GM19324 (cell line): ENCODE data around the gene PIERCE2.
"Not testable (repeated sequence)": the region's sequence is repeated elsewhere in the genome, so short reads cannot be mapped to it uniquely, and the experiment has no call there.

Source experiments
- ATAC-seq: cut with Tn5 transposase; IDR thresholded peaks from one replicate; pipeline ENCODE4 v1.9.1; 2021; ENCODE audit warnings: mild to moderate bottlenecking, moderate library complexity; ENCODE audit not compliant: unreplicated experiment, low FRiP score

Gene PIERCE2, protein sequence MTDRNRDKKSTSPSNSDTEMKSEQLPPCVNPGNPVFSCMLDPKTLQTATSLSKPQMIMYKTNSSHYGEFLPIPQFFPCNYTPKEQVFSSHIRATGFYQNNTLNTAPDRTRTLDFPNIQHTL

DNA sequence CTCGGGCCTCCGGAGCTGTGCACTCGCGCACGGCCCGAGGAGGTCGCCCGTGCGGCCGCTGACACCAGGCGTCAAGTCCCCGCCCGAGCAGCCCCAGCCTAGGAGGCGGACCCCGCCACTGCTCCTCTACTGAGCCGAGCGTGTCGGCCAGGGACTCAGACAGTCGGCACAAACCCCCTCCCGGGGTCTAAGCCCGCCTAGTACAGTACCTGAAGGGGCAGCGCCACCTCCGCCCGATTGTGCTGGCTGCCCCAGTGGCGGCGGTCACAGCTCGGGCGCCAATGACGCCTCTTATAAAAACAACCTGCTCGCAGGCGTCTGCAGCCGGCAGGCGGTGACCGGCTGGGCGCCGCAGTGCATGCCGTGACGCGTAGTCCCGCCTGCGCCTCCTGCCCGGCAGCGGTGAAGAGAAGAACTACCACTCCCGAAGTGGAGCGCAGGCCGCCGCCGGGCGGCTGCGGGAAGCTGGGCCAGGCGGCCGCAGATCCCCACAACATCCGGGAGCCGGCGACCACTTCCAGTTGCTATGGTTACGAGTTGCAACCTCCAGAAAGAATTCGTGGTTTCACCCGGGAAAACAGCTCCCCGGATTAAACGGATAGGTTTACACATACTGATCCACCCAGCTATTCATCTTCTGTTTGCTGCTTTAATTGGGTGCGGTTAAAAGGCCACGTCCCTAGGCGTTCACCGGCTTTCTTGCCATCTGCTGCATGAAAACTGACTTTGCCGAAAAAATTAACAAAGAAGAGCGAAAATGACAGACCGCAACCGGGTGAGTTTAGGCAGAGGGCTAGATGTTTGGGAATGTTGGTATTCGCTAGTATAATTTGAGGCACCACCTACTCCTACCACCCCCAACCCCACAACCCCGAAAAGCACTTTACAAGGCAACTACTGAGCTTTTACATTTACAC is at the start of gene PIERCE2, which contains the start of gene CCPG1:
PIERCE2 (plus strand) TSS at position 484 of the 917 bp plus-strand sequence; CDS start at position 758, 274 bp downstream.
CCPG1 (minus strand) TSS at position 348 of the 917 bp plus-strand sequence. CDS start 18,935 bp downstream, outside the sequence.
- peak; percentile 98 for ATAC-seq

DNA sequence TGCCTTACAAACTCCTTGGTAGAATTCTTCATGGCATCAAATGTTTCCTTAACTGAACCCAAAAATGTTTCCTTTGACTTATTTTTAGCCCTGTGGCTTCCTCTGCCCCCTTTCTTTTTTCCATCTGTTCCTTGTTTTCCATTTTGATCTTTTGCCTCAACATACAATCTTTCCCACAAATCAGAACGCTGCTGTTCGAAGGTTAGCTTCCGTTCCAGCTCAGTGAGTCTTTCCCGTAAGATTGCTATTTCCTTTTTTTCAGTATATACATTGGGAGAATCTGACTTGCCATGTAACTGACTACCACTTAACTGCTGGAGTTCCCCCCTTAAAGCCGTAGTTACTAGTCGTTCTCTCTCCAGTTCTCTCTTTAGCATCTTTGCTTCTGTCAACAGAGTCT is 48.0 kb upstream of the PIERCE2 start:
- no peak for ATAC-seq

DNA sequence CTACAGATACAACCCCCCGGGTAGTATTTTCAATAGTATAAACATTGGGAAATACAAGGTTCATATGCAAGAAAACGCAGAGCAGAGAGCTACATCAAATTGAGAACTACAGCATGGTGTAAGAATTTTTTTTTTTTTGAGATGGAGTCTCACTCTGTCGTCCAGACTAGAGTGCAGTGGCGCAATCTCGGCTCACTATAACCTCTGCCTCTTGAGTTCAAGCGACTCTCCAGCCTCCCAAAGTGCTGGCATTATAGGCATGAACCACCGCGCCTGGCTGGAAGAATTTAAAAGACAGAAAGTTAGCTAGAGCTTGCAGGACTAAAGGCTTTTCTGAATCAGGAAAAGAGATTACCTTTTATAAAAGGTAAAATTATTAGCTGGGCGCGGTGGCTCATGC is 47.2 kb upstream of the PIERCE2 start:
- no peak for ATAC-seq

- ATAC-seq, result no peak
Observed at GRCh38 chr15:55362641-55363040, 45.7 kb upstream of the PIERCE2 start.

GRCh38 chr15:55366981-55367380 is 41.3 kb upstream of the PIERCE2 start:
- no peak for ATAC-seq

DNA sequence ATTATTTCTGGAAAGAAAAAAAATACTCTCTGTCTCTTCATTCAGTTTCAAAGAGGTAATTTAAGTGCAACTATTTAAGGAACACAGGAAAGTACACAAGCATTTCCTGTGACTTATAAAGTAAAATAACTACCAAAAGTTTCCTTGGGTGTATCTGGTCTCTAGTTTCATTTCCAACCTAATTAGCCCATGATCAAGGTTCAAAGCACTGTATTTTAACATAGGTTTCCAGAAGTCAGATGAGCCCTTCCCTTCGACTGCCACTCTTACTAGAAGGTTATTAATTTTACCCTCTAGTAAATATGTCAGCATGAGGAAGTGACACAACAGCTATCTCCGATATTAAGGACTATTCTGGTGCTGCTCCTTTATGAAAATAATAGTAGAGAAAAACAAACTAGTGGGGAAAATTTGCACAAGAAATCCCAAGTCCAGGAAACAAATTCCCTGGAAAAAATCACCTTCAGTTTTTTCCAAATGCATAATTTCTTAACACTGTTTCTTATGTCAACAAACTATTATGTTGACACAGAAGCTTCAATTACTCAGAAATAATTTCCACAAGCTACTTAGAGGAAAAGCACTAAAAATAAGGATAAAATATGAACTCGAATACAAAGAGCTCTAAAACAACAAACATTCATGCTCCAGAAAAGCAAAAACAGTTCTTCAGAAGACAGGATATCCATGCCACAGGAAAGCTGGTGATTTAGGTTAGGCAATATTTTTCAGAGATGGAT is 35.4 kb upstream of the PIERCE2 start:
- peak; percentile 50 for ATAC-seq

GRCh38 chr15:55379095-55379494 is 29.2 kb upstream of the PIERCE2 start:
- no peak for ATAC-seq

- ATAC-seq, result no peak
Observed at GRCh38 chr15:55381595-55381994, 26.7 kb upstream of the PIERCE2 start.

DNA sequence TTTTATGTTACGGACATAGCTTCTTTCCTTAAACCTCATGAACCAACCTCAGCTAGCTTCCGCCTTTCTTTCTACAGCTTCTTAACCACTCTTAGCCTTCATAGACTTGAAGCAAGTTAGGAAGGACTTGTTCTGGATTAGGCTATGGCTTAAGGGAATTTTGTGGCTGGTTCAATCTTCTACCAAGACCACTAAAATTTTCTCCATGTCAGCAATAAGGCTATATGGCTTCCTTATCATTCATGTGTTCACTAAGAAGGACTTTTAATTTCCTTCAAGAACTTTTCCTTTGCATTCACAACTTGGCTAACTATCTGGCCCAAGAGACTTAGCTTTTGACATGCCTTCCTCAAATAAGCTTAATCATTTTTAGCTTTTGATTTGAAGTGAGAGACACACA is 24.6 kb upstream of the PIERCE2 start:
- ATAC-seq, result no peak

- ATAC-seq, result no peak
Observed at GRCh38 chr15:55387027-55387426, 21.3 kb upstream of the PIERCE2 start.

GRCh38 chr15:55389264-55389607 is 19.1 kb upstream of the PIERCE2 start:
- ATAC-seq, result no peak

GRCh38 chr15:55394694-55395093 is 13.6 kb upstream of the PIERCE2 start:
- no peak for ATAC-seq

- ATAC-seq, result no peak
Observed at GRCh38 chr15:55398243-55398642, 10.1 kb upstream of the PIERCE2 start.

DNA sequence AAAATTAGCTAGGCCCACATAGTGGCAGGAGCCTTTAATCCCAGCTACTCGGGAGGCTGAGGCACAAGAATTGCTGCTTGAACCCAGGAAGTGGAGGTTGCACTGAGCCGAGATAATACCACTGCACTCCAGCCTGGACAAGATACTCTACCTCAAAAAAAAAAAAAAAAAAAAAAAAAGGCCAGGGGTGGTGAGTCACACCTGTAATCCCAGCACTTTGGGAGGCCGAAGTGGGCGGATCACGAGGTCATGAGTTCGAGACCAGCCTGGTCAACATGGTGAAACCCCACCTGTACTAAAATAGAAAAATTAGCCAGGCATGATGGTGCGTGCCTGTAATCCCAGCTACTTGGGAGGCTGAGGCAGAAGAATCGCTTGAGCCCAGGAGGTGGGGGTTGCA is 8.2 kb upstream of the PIERCE2 start:
- not testable (repeated sequence) for ATAC-seq

GRCh38 chr15:55401786-55402246 is 6.5 kb upstream of the PIERCE2 start:
- no peak for ATAC-seq

- ATAC-seq, result peak; percentile 45
Observed at GRCh38 chr15:55402707-55403106, 5.6 kb upstream of the PIERCE2 start.

- no peak for ATAC-seq
Observed at GRCh38 chr15:55403531-55403930, 4.8 kb upstream of the PIERCE2 start.

GRCh38 chr15:55407498-55408011 is 740 bp upstream of the PIERCE2 start:
- no peak for ATAC-seq

DNA sequence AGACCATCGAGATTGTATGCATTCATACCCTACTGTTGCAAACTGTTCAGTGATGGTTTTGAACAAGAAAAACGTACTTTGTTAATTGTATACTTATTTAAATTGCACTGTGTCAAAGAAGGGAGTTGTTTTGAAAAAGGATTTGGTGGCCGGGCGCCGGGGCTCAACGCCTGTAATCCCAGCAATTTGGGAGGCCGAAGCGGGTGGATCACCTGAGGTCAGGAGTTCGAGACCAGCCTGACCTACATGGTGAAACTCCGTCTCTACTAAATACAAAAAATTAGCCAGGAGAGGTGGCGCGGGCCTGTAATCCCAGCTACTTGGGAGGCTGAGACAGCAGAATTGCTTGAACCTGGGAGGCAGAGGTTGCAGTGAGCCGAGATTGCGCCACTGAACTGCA is 681 bp downstream of the PIERCE2 start:
- not testable (repeated sequence) for ATAC-seq

DNA sequence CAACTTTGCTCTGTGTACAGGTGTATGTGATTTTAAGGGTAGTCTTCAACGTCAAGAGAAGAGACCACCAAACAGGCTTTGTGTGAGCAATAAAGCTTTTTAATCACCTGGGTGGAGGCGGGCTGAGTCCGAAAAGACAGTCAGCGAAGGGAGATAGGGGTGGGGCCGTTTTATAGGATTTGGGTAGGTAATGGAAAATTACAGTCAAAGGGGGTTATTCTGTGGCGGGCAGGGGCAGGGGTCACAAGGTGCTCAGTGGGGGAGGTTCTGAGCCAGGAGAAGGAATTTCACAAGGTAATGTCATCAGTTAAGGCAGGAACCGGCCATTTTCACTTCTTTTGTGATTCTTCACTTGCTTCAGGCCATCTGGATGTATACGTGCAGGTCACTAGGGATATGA is 9.4 kb downstream of the PIERCE2 start:
- not testable (repeated sequence) for ATAC-seq
